ENCODE measurements around the gene CACNA2D3. TPM values are rescaled to one million over a fixed set of nuclear protein-coding genes. Genes with fewer than 3 reads are reported as not detected.
A peak's percentile ranks its signal among the peaks of the same experiment; 100 is the strongest.

The CACNA2D3 gene
- total RNA-seq, 1 donor from 2014 or later: 3.6 TPM

- Histone ChIP-seq H3K27me3 (ENCODE audit: low read depth) (no peaks in the 10 kb centered on the region), H3K27ac (no peak overlapping the region), H3K36me3 (no peaks in the 10 kb centered on the region), H3K4me1 (no peaks in the 10 kb centered on the region), H3K9me3 (no peaks in the 10 kb centered on the region), H3K4me3 (no peak overlapping the region)
- no peak for DNase-seq
- intact Hi-C loops (cut with DNase I): no loop called here
- no peak for TF ChIP-seq CTCF (IDR thresholded peaks at IDR 0.05)
- no peak for ATAC-seq
Observed at GRCh38 chr3:54347933-54348332, 225.6 kb downstream of the CACNA2D3 start.

- H3K4me1 ChIP-seq: no peaks in the 10 kb centered on the region
- intact Hi-C loops (cut with DNase I): no loop called here
- no peaks in the 10 kb centered on the region for H3K9me3 ChIP-seq
- no peak for TF ChIP-seq CTCF (IDR thresholded peaks at IDR 0.05)
- no peak overlapping the region for H3K4me3 ChIP-seq
- ATAC-seq (no peak), DNase-seq (no peak)
- H3K27me3 ChIP-seq (ENCODE audit: low read depth): no peaks in the 10 kb centered on the region
- H3K27ac ChIP-seq: no peak overlapping the region
- no peaks in the 10 kb centered on the region for H3K36me3 ChIP-seq
Observed at GRCh38 chr3:54349231-54349652, 226.9 kb downstream of the CACNA2D3 start.

- Histone ChIP-seq H3K27me3 (ENCODE audit: low read depth) (no peaks in the 10 kb centered on the region), H3K27ac (no peak overlapping the region), H3K4me1 (no peaks in the 10 kb centered on the region), H3K4me3 (no peak overlapping the region), H3K36me3 (no peaks in the 10 kb centered on the region), H3K9me3 (no peaks in the 10 kb centered on the region)
- no peak for TF ChIP-seq CTCF (IDR thresholded peaks at IDR 0.05)
- DNase-seq (no peak), ATAC-seq (no peak)
- intact Hi-C loops (cut with DNase I): no loop called here
Observed at GRCh38 chr3:54349691-54350090, 227.3 kb downstream of the CACNA2D3 start.

GRCh38 chr3:54353546-54353945 is 231.2 kb downstream of the CACNA2D3 start:
- DNase-seq (no peak), ATAC-seq (peak in 1 of 2 donors; percentile 28)
- intact Hi-C loops (cut with DNase I): no loop called here
- no peak for TF ChIP-seq CTCF (IDR thresholded peaks at IDR 0.05)
- Histone ChIP-seq H3K4me3 (no peak overlapping the region), H3K36me3 (no peaks in the 10 kb centered on the region), H3K27ac (no peak overlapping the region), H3K27me3 (ENCODE audit: low read depth) (no peaks in the 10 kb centered on the region), H3K4me1 (peaks cover 11% of the 10 kb centered on the region), H3K9me3 (no peaks in the 10 kb centered on the region)

DNA sequence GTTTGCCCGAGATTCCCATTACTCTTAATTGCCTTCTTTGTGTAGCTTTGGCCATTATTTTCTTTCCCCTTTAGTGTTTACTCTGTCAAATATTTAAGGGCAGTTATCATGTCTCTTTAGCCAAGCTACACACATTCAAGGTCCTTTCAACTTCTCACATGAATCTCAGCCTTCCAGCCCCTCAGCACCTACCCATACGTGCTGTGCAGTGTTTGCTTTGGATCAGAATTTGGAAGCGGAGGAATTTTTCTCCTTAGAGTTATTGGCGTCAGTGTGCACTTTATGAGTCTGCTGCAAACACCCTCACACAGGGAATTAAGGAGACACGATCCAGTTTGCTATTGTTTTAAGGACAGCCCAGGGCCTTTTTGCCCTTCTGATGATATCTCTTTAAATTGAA is 231.6 kb downstream of the CACNA2D3 start:
- peaks cover 11% of the 10 kb centered on the region for H3K4me1 ChIP-seq
- DNase-seq: no peak

More for the DNA sequence above, 231.6 kb downstream of the CACNA2D3 start:
- H3K4me3 ChIP-seq: no peak overlapping the region
- no peak for ATAC-seq
- H3K27me3 ChIP-seq (ENCODE audit: low read depth): no peaks in the 10 kb centered on the region
- H3K9me3 ChIP-seq: no peaks in the 10 kb centered on the region
- TF ChIP-seq CTCF (IDR thresholded peaks at IDR 0.05): no peak
- no peaks in the 10 kb centered on the region for H3K36me3 ChIP-seq
- no peak overlapping the region for H3K27ac ChIP-seq
- intact Hi-C loops (cut with DNase I): no loop called here
